Measurements from ENCODE around the gene CHPT1. TPM values are rescaled to one million over a fixed set of nuclear protein-coding genes. Genes with fewer than 3 reads are reported as not detected.
"Not testable (repeated sequence)": the region's sequence is repeated elsewhere in the genome, so short reads cannot be mapped to it uniquely, and the experiment has no call there.

CHPT1 gene
- total RNA-seq, 1 donor from 2014 or later = 12.7 TPM

- H2AFZ ChIP-seq (replicated peaks) = no peak overlapping the region
- H3K27me3 Mint-ChIP-seq (ENCODE audit: insufficient read depth, low read depth) = peaks cover 3% of the 10 kb centered on the region
- H3K4me3 Mint-ChIP-seq = no peak overlapping the region
- no peak overlapping the region for H3K4me2 ChIP-seq
- TF ChIP-seq, protein P1, sequence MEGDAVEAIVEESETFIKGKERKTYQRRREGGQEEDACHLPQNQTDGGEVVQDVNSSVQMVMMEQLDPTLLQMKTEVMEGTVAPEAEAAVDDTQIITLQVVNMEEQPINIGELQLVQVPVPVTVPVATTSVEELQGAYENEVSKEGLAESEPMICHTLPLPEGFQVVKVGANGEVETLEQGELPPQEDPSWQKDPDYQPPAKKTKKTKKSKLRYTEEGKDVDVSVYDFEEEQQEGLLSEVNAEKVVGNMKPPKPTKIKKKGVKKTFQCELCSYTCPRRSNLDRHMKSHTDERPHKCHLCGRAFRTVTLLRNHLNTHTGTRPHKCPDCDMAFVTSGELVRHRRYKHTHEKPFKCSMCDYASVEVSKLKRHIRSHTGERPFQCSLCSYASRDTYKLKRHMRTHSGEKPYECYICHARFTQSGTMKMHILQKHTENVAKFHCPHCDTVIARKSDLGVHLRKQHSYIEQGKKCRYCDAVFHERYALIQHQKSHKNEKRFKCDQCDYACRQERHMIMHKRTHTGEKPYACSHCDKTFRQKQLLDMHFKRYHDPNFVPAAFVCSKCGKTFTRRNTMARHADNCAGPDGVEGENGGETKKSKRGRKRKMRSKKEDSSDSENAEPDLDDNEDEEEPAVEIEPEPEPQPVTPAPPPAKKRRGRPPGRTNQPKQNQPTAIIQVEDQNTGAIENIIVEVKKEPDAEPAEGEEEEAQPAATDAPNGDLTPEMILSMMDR (IDR thresholded peaks at IDR 0.05) = no peak
- TF ChIP-seq EZH2 (IDR thresholded peaks at IDR 0.05) (no peak), EZH2phosphoT487 (IDR thresholded peaks at IDR 0.05) (no peak)
- no peak overlapping the region for H3K9ac ChIP-seq
- H3K4me1 ChIP-seq = no peaks in the 10 kb centered on the region
- H3F3A ChIP-seq (ENCODE audit: low read depth) = no peaks in the 10 kb centered on the region
- no peaks in the 10 kb centered on the region for H4K20me1 ChIP-seq (ENCODE audit: low read depth)
- no peak overlapping the region for H3K27ac ChIP-seq
- no peaks in the 10 kb centered on the region for H3K79me2 ChIP-seq (ENCODE audit: low read depth)
- H3K4me1 Mint-ChIP-seq = peaks cover 2% of the 10 kb centered on the region
- no peak overlapping the region for H3K27ac Mint-ChIP-seq
- DNase-seq (ENCODE audit: low spot score) = no peak
- no peaks in the 10 kb centered on the region for H3K36me3 Mint-ChIP-seq
- H3K4me3 ChIP-seq = no peak overlapping the region
- no peaks in the 10 kb centered on the region for H3K27me3 ChIP-seq
- no peaks in the 10 kb centered on the region for H3K9me3 Mint-ChIP-seq
- H3K9me3 ChIP-seq (ENCODE audit: low read depth) = no peaks in the 10 kb centered on the region
- no peaks in the 10 kb centered on the region for H3K36me3 ChIP-seq
Measured at GRCh38 chr12:101671157-101671791, 26.2 kb upstream of the CHPT1 start.

GRCh38 chr12:101671833-101672232 is 25.6 kb upstream of the CHPT1 start:
- Mint-ChIP-seq H3K4me1 (no peaks in the 10 kb centered on the region), H3K9me3 (no peaks in the 10 kb centered on the region), H3K4me3 (no peak overlapping the region), H3K27ac (no peak overlapping the region), H3K36me3 (no peaks in the 10 kb centered on the region), H3K27me3 (ENCODE audit: insufficient read depth, low read depth) (peaks cover 3% of the 10 kb centered on the region)
- H2AFZ ChIP-seq (replicated peaks) = no peak overlapping the region
- H3K4me1 ChIP-seq = no peaks in the 10 kb centered on the region
- TF ChIP-seq, protein P1 (IDR thresholded peaks at IDR 0.05) = no peak
- TF ChIP-seq EZH2 (IDR thresholded peaks at IDR 0.05) (no peak), EZH2phosphoT487 (IDR thresholded peaks at IDR 0.05) (no peak)
- DNase-seq (ENCODE audit: low spot score) = no peak
- H3K9me3 ChIP-seq (ENCODE audit: low read depth) = no peaks in the 10 kb centered on the region
- no peak overlapping the region for H3K4me2 ChIP-seq
- H3K4me3 ChIP-seq = no peak overlapping the region
- no peak overlapping the region for H3K9ac ChIP-seq
- H4K20me1 ChIP-seq (ENCODE audit: low read depth) = no peaks in the 10 kb centered on the region
- no peak overlapping the region for H3K27ac ChIP-seq
- no peaks in the 10 kb centered on the region for H3K27me3 ChIP-seq
- H3F3A ChIP-seq (ENCODE audit: low read depth) = no peaks in the 10 kb centered on the region
- no peaks in the 10 kb centered on the region for H3K79me2 ChIP-seq (ENCODE audit: low read depth)
- no peaks in the 10 kb centered on the region for H3K36me3 ChIP-seq

DNA sequence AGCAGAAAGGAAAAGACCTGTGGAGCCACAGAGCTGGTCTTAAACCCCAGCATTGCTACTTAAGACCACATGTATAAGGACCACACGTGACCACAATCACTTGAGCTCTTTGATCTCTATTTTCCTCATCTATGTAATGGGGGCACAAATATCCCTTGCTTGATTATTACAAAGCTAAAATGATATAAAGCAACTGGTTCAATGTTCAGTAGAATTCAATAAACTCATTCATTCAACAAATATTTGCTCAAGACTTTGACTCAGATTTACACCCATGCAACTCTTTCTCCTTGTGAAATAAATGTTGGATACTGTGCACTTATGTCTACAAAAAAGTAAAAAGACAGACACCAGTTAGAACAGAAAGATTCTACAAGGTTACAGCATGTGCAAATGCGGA is 21.9 kb upstream of the CHPT1 start:
- H3K36me3 Mint-ChIP-seq = no peaks in the 10 kb centered on the region
- Histone ChIP-seq H2AFZ (replicated peaks) (no peak overlapping the region), H3F3A (ENCODE audit: low read depth) (no peaks in the 10 kb centered on the region), H3K4me3 (no peak overlapping the region), H3K4me1 (no peaks in the 10 kb centered on the region), H3K79me2 (ENCODE audit: low read depth) (no peaks in the 10 kb centered on the region), H3K27ac (no peak overlapping the region), H3K4me2 (no peak overlapping the region), H3K9me3 (ENCODE audit: low read depth) (no peaks in the 10 kb centered on the region), H3K36me3 (no peaks in the 10 kb centered on the region), H4K20me1 (ENCODE audit: low read depth) (no peaks in the 10 kb centered on the region), H3K27me3 (no peaks in the 10 kb centered on the region), H3K9ac (no peak overlapping the region)
- peaks cover 6% of the 10 kb centered on the region for H3K27me3 Mint-ChIP-seq (ENCODE audit: insufficient read depth, low read depth)
- H3K27ac Mint-ChIP-seq = no peak overlapping the region
- DNase-seq (ENCODE audit: low spot score) = no peak
- TF ChIP-seq, protein P1 (IDR thresholded peaks at IDR 0.05) = no peak
- TF ChIP-seq EZH2phosphoT487 (IDR thresholded peaks at IDR 0.05) (no peak), EZH2 (IDR thresholded peaks at IDR 0.05) (no peak)
- H3K9me3 Mint-ChIP-seq = no peaks in the 10 kb centered on the region
- no peaks in the 10 kb centered on the region for H3K4me1 Mint-ChIP-seq
- H3K4me3 Mint-ChIP-seq = no peak overlapping the region

GRCh38 chr12:101676497-101676896 is 20.9 kb upstream of the CHPT1 start:
- H3K4me1 ChIP-seq; H3K4me3 ChIP-seq; H3K9me3 ChIP-seq (ENCODE audit: low read depth); H3K79me2 ChIP-seq (ENCODE audit: low read depth); H4K20me1 ChIP-seq (ENCODE audit: low read depth); H2AFZ ChIP-seq (replicated peaks); H3K4me3 Mint-ChIP-seq; DNase-seq (ENCODE audit: low spot score); H3K9ac ChIP-seq; H3K36me3 ChIP-seq; H3K27me3 ChIP-seq; H3K27me3 Mint-ChIP-seq (ENCODE audit: insufficient read depth, low read depth); H3K9me3 Mint-ChIP-seq; H3K4me1 Mint-ChIP-seq; H3K27ac Mint-ChIP-seq; H3F3A ChIP-seq (ENCODE audit: low read depth); H3K27ac ChIP-seq; H3K4me2 ChIP-seq; H3K36me3 Mint-ChIP-seq: not testable (repeated sequence)
